Common myeloid progenitor, CD34-positive (primary cell): ENCODE data around the gene MRPL10.

ENCODE experiments used
- CTCF ChIA-PET: fragments of 350-600 bp; sonication (Branson Sonifier 250); formaldehyde crosslinking; loops from one replicate; lab custom pipeline; 2021; ENCODE audit warnings: antibody characterized with exemption; lab: Charles Lee
- POLR2A ChIA-PET: fragments of 350-600 bp; sonication (Branson Sonifier 250); formaldehyde crosslinking; loops from one replicate; lab custom pipeline; 2021; ENCODE audit warnings: antibody characterized with exemption; lab: Charles Lee
- DNase-seq, 3 donors: peaks; one replicate each; pipeline versions ENCODE4 v3.0.0 to v3.0.0-alpha.2; 2013
- H3K27ac ChIP-seq, 2 experiments: 1 replicate in 1 of 2; 2 replicates in 1 of 2; pipeline ENCODE4 v1.7.0; 2013; ENCODE audit warnings: inconsistent platforms in 2 of 2, low read length in 2 of 2, mild to moderate bottlenecking in 2 of 2, low read depth in 1 of 2, moderate library complexity in 1 of 2; ENCODE audit not compliant: severe bottlenecking in 2 of 2, insufficient read depth in 1 of 2, poor library complexity in 1 of 2
- H3K27me3 ChIP-seq, 5 experiments: replicated peaks in 2 of 5; 1 replicate in 3 of 5; 2 replicates in 2 of 5; pipeline versions ENCODE4 v1.6.1 to v1.7.0; 2013; ENCODE audit warnings: low read length in 4 of 5, mild to moderate bottlenecking in 2 of 5, moderate library complexity in 2 of 5, inconsistent platforms in 1 of 5; ENCODE audit not compliant: insufficient read depth in 5 of 5, control insufficient read depth in 4 of 5
- H3K36me3 ChIP-seq, 4 experiments: 1 replicate in 2 of 4; 2 replicates in 2 of 4; pipeline versions ENCODE4 v1.6.1 to v1.7.0; 2013; ENCODE audit warnings: low read length in 3 of 4, control low read depth in 1 of 4, mild to moderate bottlenecking in 1 of 4; ENCODE audit not compliant: control insufficient read depth in 4 of 4, insufficient read depth in 4 of 4
- H3K4me1 ChIP-seq, 4 experiments: 1 replicate in 3 of 4; 2 replicates in 1 of 4; pipeline versions ENCODE4 v1.6.1 to v1.7.1; 2013; ENCODE audit warnings: low read length in 3 of 4, mild to moderate bottlenecking in 3 of 4, control low read depth in 1 of 4, inconsistent platforms in 1 of 4, moderate library complexity in 1 of 4; ENCODE audit not compliant: control insufficient read depth in 4 of 4, insufficient read depth in 4 of 4; ENCODE audit errors: control extremely low read depth in 1 of 4
- H3K4me3 ChIP-seq, 7 experiments: 1 replicate in 4 of 7; 2 replicates in 3 of 7; pipeline versions ENCODE4 v1.5.1 to v1.7.0; 2013; ENCODE audit warnings: mild to moderate bottlenecking in 7 of 7, low read length in 6 of 7, moderate library complexity in 6 of 7, inconsistent platforms in 2 of 7, low read depth in 2 of 7, control low read depth in 1 of 7; ENCODE audit not compliant: insufficient read depth in 4 of 7, control insufficient read depth in 1 of 7; ENCODE audit errors: extremely low read depth in 1 of 7
- H3K9me3 ChIP-seq, 5 experiments: 1 replicate in 4 of 5; 2 replicates in 1 of 5; pipeline versions ENCODE4 v1.6.1 to v1.7.1; 2013; ENCODE audit warnings: low read length in 4 of 5, mild to moderate bottlenecking in 2 of 5, inconsistent platforms in 1 of 5, low read depth in 1 of 5, moderate library complexity in 1 of 5; ENCODE audit not compliant: control insufficient read depth in 4 of 5, insufficient read depth in 2 of 5; ENCODE audit errors: control extremely low read depth in 1 of 5
- WGBS: methylation state at CpG from one replicate; pipeline ENCODE4 v1.1.5; 2013; ENCODE audit not compliant: insufficient coverage; 5-methylcytosine and 5-hydroxymethylcytosine counted together

The MRPL10 gene

GRCh38 chr17:47857551-47858455, 26.5 kb upstream of the MRPL10 start:
- Histone ChIP-seq H3K27me3 (peaks cover 0 to 32% (median 23%) of the 10 kb centered on the region in 5 experiments), H3K4me3 (no peak overlapping the region), H3K4me1 (peaks cover 0 to 9% (median 6%) of the 10 kb centered on the region in 4 experiments), H3K36me3 (no peaks in the 10 kb centered on the region), H3K27ac (no peak overlapping the region), H3K9me3 (no peaks in the 10 kb centered on the region)
- DNase-seq, result no peak
- ChIA-PET CTCF (interaction anchor here (0.6 to 3.1 kb wide), 9 partner anchors 10 to 93 kb away, joined by 3 to 13 read pairs (median 3); partner anchors contain the start of gene SCRN2), POLR2A (no interaction called here)
- WGBS, result 52% methylated on average over 15 of the region's 16 CpGs

- H3K27me3 ChIP-seq, result peaks cover 7 to 41% (median 33%) of the 10 kb centered on the region in 5 experiments
Observed at GRCh38 chr17:47856830-47857229, 25.5 kb upstream of the MRPL10 start.

GRCh38 chr17:47855737-47856136, 24.4 kb upstream of the MRPL10 start:
- no peaks in the 10 kb centered on the region for H3K9me3 ChIP-seq
- H3K27me3 ChIP-seq, result peaks cover 7 to 51% (median 39%) of the 10 kb centered on the region in 5 experiments
- ChIA-PET POLR2A (no interaction called here), CTCF (interaction anchor here (1.0 to 22.9 kb wide), 7 partner anchors 8 to 93 kb away, joined by 3 to 575 read pairs (median 5); partner anchors contain the start of gene SP2)
- H3K27ac ChIP-seq, result no peak overlapping the region
- DNase-seq, result no peak
- H3K4me1 ChIP-seq, result peaks cover 0 to 25% (median 20%) of the 10 kb centered on the region in 4 experiments
- H3K36me3 ChIP-seq, result no peaks in the 10 kb centered on the region
- no peak overlapping the region for H3K4me3 ChIP-seq
- WGBS, result 69% methylated on average over 2 of the region's 3 CpGs

More at GRCh38 chr17:47856830-47857229, 25.5 kb upstream of the MRPL10 start:
- no peak overlapping the region for H3K4me3 ChIP-seq
- DNase-seq, result no peak
- no peaks in the 10 kb centered on the region for H3K36me3 ChIP-seq
- ChIA-PET POLR2A (no interaction called here), CTCF (interaction anchor here (0.7 to 22.9 kb wide), 7 partner anchors 9 to 36 kb away, joined by 3 to 575 read pairs (median 5); partner anchors contain the start of genes SCRN2 and SP2)
- no peaks in the 10 kb centered on the region for H3K9me3 ChIP-seq
- H3K4me1 ChIP-seq, result peaks cover 0 to 18% (median 13%) of the 10 kb centered on the region in 4 experiments
- H3K27ac ChIP-seq, result no peak overlapping the region

GRCh38 chr17:47853616-47854015, 22.3 kb upstream of the MRPL10 start:
- ChIA-PET CTCF (interaction anchor here (0.9 to 22.9 kb wide), 2 partner anchors 10 to 35 kb away, joined by 3 to 575 read pairs; partner anchors contain the start of gene SP2), POLR2A (no interaction called here)
- Histone ChIP-seq H3K9me3 (no peaks in the 10 kb centered on the region), H3K36me3 (no peaks in the 10 kb centered on the region), H3K4me1 (peaks cover 0 to 31% (median 22%) of the 10 kb centered on the region in 4 experiments), H3K27ac (no peak overlapping the region), H3K4me3 (no peak overlapping the region), H3K27me3 (peaks cover 7 to 72% (median 44%) of the 10 kb centered on the region in 5 experiments)
- WGBS, result 40% methylated on average over 4 of the region's 5 CpGs
- DNase-seq, result no peak

- WGBS, result 34% methylated on average over 31 of the region's 32 CpGs
- Histone ChIP-seq H3K4me1 (peaks cover 0 to 27% (median 24%) of the 10 kb centered on the region in 4 experiments), H3K27me3 (peaks cover 7 to 85% (median 46%) of the 10 kb centered on the region in 5 experiments), H3K9me3 (no peaks in the 10 kb centered on the region), H3K4me3 (peak overlapping the region in 1 of 7 experiments; percentile 34), H3K36me3 (no peaks in the 10 kb centered on the region), H3K27ac (no peak overlapping the region)
- DNase-seq, result peak in 2 of 3 donors; percentile 53 to 57
- ChIA-PET POLR2A (no interaction called here), CTCF (interaction anchor here (3.5 to 22.9 kb wide), 2 partner anchors 12 to 36 kb away, joined by 13 to 575 read pairs; partner anchors contain the start of genes SCRN2 and SP2)
Observed at GRCh38 chr17:47852113-47852949, 21.0 kb upstream of the MRPL10 start.

- Histone ChIP-seq H3K36me3 (no peaks in the 10 kb centered on the region), H3K9me3 (no peaks in the 10 kb centered on the region), H3K4me1 (peaks cover 0 to 32% (median 28%) of the 10 kb centered on the region in 4 experiments), H3K4me3 (no peak overlapping the region), H3K27me3 (peaks cover 7 to 91% (median 46%) of the 10 kb centered on the region in 5 experiments), H3K27ac (no peak overlapping the region)
- 31% methylated on average over 10 of the region's 11 CpGs for WGBS
- CTCF ChIA-PET, result interaction anchor here (3.5 to 22.9 kb wide), 2 partner anchors 11 to 37 kb away, joined by 13 to 575 read pairs; partner anchors contain the start of genes SCRN2 and SP2
- POLR2A ChIA-PET, result no interaction called here
- DNase-seq, result no peak
Observed at GRCh38 chr17:47851764-47852112, 20.4 kb upstream of the MRPL10 start.
